Germinal center (tissue), 1 donor: ENCODE data around the gene ACSL5.
"Not testable (repeated sequence)": the region's sequence is repeated elsewhere in the genome, so short reads cannot be mapped to it uniquely, and the experiment has no call there.

Experiments
- DNase-seq: peaks from one replicate; pipeline ENCODE4 v3.0.0; 2012; ENCODE audit warnings: mixed read lengths, low spot score

ACSL5 gene

DNA sequence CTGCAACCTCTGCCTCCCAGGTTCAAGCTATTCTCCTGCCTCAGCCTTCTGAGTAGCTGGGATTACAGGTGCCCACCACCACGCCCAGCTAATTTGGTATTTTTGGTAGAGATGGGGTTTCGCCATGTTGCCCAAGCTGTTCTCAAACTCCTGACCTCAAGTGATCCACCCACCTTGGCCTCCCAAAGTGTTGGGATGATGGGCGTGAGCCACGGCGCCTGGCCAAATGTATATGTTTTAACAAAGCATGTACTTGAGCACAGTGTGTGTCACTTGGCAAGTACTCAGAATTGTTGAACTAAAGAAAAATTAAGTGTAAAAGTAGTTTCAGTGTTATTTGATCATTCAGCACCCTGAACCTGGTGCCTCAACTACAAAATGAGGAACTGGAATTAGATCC, 90.2 kb downstream of the ACSL5 start:
- not testable (repeated sequence) for DNase-seq

DNA sequence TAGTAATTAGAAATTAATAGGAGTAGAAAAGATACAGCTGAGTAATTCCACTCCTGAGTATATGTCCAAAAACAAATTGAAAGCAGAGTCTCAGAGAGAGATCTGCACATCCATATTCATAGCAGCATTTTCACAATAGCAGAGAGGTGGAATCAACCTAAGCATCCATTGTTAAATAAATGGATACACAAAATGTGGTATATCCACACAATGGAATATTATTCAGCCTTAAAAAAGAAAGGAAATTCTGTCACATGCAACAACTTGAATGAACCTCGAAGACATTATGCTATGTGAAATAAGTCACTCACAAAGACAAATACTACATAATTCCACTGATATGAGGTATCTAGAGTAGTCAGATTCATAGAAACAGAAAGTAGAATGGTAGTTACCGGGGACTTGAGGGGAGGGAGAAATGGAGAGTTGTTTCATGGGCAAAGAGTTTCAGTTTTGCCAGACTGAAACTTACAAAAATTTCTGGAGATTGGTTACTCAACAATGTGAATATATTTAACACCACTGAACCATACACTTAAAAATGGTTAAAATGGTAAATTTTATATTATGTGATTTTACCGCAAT, 91.5 kb downstream of the ACSL5 start:
- no peak for DNase-seq

DNA sequence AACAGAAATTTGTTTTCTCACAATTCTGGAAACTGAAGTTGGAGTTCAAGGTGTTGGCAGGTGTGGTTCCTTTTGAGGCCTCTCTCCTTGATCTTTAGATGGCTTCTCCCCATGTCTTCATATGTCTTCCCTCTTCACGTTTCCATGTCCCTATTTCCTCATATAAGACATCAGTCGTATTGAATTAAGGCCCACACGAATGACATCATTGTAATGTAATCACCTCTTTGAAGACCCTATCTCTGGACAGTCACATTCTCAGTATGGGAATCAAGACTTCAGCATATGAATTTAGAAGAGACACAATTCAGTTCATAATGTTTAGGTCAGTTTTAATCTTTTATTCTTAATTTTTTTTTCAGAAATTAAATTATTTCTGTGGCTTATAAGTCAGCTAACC, 92.9 kb downstream of the ACSL5 start:
- no peak for DNase-seq

DNA sequence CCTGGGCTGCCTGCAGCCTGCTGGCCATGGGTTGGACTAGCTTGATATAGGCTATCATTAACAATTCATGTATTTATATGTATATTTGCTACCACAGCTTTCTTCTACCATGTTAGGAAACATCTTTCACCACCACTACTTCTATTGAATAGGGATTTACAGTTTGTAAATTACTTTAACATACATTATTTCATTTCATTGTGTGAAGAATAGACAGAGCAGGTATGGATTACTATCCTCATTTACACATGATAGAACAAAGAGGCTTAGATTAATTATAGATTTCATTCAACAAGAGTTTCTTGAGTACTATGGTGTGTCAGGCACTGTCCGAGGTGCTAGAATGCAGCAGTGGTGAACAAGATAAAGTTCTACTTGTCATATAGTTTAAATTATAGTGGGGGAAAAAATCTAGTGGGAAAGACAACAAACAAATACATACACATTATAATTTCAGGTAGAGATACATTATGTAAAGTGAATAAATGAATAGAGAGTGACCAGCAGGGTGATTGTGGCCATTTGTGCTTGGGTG, 93.7 kb downstream of the ACSL5 start:
- no peak for DNase-seq

DNA sequence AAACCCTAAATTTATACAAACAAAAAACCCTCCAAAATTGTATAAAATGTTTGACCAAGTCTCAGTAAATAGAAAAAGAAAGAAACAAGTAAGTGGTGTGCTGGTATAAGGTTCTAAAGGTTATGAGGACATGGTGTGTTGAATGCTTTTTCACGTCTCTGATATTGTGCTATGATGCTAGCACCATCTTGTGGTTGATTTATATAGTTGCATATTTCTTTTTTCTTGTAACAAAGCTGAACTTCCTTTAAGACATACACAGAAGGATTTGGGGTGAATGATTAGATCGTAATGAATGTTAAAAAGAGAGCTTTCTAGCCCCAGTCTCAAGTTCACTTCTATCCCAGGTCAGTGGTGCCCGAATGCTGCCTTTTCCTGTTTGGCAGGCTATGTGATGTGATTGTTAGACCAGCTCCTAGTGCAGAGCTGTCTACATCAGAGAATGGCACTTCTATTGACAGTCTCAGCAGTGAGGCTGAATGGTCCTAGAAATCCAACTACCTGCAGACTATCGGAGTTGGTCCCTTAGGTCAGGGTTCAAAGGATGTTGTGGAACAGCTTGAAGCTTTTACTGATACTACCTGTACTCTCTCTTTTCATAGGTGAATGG, 98.1 kb downstream of the ACSL5 start:
- DNase-seq: peak; percentile 55

DNA sequence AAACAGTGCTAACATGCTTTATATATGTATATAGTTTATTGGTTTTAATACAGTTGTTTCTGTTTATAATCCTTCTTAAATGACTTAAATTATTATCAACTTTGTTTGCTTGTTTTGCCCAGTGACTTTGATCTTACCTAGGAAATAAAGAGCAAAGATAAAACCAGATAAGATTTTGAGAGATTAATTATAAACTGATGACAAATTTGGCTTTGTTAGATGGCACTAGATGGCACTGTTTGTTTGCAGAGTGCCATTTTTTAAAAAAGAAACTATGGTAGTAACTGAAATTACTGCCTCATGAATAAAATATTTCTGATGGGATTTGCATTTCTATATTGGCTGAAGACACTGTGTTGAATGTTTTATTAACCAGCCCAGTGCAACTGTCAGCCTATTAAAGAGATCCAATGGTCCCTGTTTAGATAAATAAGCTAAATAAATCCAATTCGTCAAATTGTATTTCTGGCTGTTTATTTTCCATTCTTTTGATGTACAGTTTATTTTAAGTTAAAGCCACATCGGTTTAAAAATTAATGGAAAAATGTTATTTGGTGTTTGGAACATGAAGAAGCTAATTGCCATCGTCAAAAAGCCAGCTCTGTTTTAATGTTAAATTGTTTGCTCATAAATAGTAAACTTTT, 101.8 kb downstream of the ACSL5 start:
- no peak for DNase-seq
